ENCODE measurements around the gene ADGRV1. TPM values are rescaled to one million over a fixed set of nuclear protein-coding genes. Genes with fewer than 3 reads are reported as not detected.

Gene ADGRV1
- polyA plus RNA-seq, 3 donors from 2014 or later, result 0.43 TPM; not detected in 2

GRCh38 chr5:91160714-91161285, 602.2 kb downstream of the ADGRV1 start:
- Mint-ChIP-seq H3K4me3 (peak overlapping the region in 1 of 5 donors; percentile 10), H3K4me1 (peaks cover 31 to 37% of the 10 kb centered on the region in 2 donors), H3K27ac (peak overlapping the region in 1 of 6 donors; percentile 11), H3K27me3 (ENCODE audit: low read depth in 3 of 3) (peaks cover 2 to 9% (median 7%) of the 10 kb centered on the region in 3 donors), H3K36me3 (no peaks in the 10 kb centered on the region), H3K9me3 (no peaks in the 10 kb centered on the region)
- DNase-seq, result no peak

DNA sequence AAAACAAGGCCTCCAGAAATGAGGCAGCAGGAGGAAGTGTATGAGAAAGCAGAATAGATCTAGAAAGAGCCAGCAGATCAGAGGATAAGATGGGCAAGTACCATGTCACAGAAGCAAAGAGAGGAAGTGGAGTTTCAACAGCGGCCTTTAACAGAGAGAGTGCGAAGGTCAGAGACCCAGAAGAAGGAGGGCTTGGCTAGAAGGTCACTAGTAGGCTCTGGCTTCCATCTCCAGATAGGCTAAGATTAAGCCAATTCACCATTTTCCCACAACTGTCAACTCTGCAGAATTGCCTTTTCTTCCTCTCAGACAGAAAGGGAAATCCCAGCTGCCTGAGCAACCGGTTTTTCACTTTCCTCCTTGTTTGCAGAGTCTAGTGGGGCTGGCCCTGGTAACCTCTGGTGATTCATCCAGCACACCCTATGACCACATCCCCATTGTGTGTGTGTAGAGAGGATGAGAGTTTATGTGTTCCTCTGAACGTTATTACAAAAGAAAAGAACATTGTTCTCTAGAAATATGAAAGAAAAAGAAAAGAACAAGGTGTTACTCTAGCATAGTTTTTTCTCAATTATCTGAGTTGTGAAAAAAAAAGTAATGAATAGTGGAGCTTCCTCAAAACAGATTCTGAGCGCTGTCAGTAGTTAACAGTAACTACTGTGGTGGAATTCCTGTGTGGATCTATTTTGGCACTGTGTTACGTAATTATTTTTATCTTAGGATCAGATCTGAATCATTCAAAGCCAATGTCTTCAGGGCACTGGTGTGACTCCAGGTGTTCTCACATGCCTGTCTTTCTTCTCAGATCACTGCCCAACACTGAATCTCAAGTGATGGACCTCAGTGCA, 604.2 kb downstream of the ADGRV1 start:
- peak; percentile 70 to 76 (median 72) for DNase-seq
- peak overlapping the region; percentile 9 to 73 (median 57) for H3K4me3 Mint-ChIP-seq
- peaks cover 31 to 35% of the 10 kb centered on the region in 2 donors for H3K4me1 Mint-ChIP-seq
- no peaks in the 10 kb centered on the region for H3K9me3 Mint-ChIP-seq
- peaks cover 2 to 9% (median 8%) of the 10 kb centered on the region in 3 donors for H3K27me3 Mint-ChIP-seq (ENCODE audit: low read depth in 3 of 3)
- H3K36me3 Mint-ChIP-seq, result no peaks in the 10 kb centered on the region
- peak overlapping the region; percentile 36 to 92 (median 82) for H3K27ac Mint-ChIP-seq

GRCh38 chr5:91164424-91164823, 605.8 kb downstream of the ADGRV1 start:
- no peak overlapping the region for H3K4me3 Mint-ChIP-seq
- no peaks in the 10 kb centered on the region for H3K9me3 Mint-ChIP-seq
- DNase-seq, result no peak
- H3K27ac Mint-ChIP-seq, result peak overlapping the region in 1 of 6 donors; percentile 26
- H3K27me3 Mint-ChIP-seq (ENCODE audit: low read depth in 3 of 3), result peaks cover 2 to 9% (median 6%) of the 10 kb centered on the region in 3 donors
- no peaks in the 10 kb centered on the region for H3K36me3 Mint-ChIP-seq
- peaks cover 26 to 27% of the 10 kb centered on the region in 2 donors for H3K4me1 Mint-ChIP-seq

- Mint-ChIP-seq H3K27me3 (ENCODE audit: low read depth in 3 of 3) (peaks cover 6 to 9% (median 7%) of the 10 kb centered on the region in 3 donors), H3K9me3 (no peaks in the 10 kb centered on the region), H3K36me3 (no peaks in the 10 kb centered on the region), H3K4me3 (no peak overlapping the region), H3K4me1 (peaks cover 24 to 27% of the 10 kb centered on the region in 2 donors), H3K27ac (no peak overlapping the region)
- DNase-seq, result no peak
These were observed 607.6 kb downstream of the ADGRV1 start for GRCh38 chr5:91166059-91166807.

DNA sequence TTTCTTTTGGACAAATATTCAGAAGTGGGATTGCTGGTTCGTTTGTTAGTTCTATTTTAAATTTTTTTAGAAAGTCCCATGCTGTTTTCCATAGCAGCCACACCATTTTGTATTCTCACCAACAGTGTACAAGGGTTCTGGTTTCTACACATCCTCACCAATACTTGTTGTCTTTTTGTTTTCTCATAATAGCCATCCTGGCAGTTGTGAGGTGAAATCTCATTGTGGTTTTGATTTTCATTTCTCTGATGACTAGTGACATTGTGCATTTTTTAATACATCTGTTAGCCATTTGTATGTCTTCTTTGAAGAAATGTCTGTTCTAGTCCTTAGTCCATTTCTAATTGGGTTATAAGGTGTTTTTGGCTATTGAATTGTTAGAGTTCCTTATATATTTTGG, 610.3 kb downstream of the ADGRV1 start:
- H3K9me3 Mint-ChIP-seq, result no peaks in the 10 kb centered on the region
- peaks cover 0 to 5% (median 2%) of the 10 kb centered on the region in 3 donors for H3K27me3 Mint-ChIP-seq (ENCODE audit: low read depth in 3 of 3)
- H3K36me3 Mint-ChIP-seq, result no peaks in the 10 kb centered on the region
- no peak overlapping the region for H3K27ac Mint-ChIP-seq
- peaks cover under 1% of the 10 kb centered on the region in 2 donors for H3K4me1 Mint-ChIP-seq
- H3K4me3 Mint-ChIP-seq, result no peak overlapping the region
- DNase-seq, result no peak

DNA sequence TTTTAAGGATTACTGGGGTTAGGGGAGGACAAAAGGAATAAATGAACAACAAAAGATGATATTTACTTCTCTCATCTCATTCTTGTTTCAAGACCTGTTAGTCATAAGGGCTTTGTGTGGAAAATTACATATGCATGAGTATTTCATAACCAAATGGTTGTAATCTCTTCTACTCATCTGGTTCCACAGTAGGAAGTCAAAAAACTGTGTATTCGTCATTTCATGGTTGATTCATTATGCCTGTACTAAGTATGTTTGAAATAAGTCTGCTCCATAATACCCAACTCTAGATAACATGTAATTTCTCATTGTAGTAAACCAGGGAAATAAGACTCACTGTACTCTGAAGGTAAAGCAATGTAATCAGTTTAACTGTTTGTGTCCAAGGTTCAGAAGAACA, 611.7 kb downstream of the ADGRV1 start:
- no peak overlapping the region for H3K27ac Mint-ChIP-seq
- no peak overlapping the region for H3K4me3 Mint-ChIP-seq
- H3K4me1 Mint-ChIP-seq, result peaks cover 0 to 1% of the 10 kb centered on the region in 2 donors
- H3K36me3 Mint-ChIP-seq, result no peaks in the 10 kb centered on the region
- peaks cover 0 to 5% (median 2%) of the 10 kb centered on the region in 3 donors for H3K27me3 Mint-ChIP-seq (ENCODE audit: low read depth in 3 of 3)
- no peak for DNase-seq
- H3K9me3 Mint-ChIP-seq, result no peaks in the 10 kb centered on the region

DNA sequence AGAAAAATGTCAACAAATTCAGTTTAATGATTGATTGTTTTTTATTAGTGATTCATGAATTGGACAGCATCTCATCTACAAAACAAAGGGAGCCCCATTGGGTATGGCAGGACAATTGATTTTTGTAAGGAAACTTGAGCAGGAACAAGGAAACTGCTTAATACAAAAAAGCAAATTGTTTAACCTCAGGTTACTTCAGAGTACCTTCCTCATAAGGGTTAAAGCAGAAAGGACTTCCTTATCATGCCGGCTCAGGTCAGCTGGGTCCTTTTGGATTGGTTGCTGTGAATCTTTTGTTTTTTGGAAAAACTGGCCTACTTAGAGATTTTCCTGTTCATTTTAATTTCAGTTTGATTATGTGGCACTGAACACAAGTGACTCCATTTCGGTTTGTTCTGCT, 612.7 kb downstream of the ADGRV1 start:
- Mint-ChIP-seq H3K27me3 (ENCODE audit: low read depth in 3 of 3) (peaks cover 0 to 5% (median 2%) of the 10 kb centered on the region in 3 donors), H3K36me3 (no peaks in the 10 kb centered on the region), H3K4me3 (no peak overlapping the region), H3K4me1 (peaks cover 6 to 12% of the 10 kb centered on the region in 2 donors), H3K9me3 (no peaks in the 10 kb centered on the region), H3K27ac (no peak overlapping the region)
- DNase-seq, result no peak

- H3K4me3 Mint-ChIP-seq, result no peak overlapping the region
- H3K36me3 Mint-ChIP-seq, result no peaks in the 10 kb centered on the region
- no peak for DNase-seq
- H3K27ac Mint-ChIP-seq, result no peak overlapping the region
- H3K4me1 Mint-ChIP-seq, result peaks cover 7 to 19% of the 10 kb centered on the region in 2 donors
- peaks cover 2 to 5% (median 2%) of the 10 kb centered on the region in 3 donors for H3K27me3 Mint-ChIP-seq (ENCODE audit: low read depth in 3 of 3)
- no peaks in the 10 kb centered on the region for H3K9me3 Mint-ChIP-seq
These were observed 615.8 kb downstream of the ADGRV1 start for GRCh38 chr5:91174396-91174795.

- H3K4me1 Mint-ChIP-seq, result peaks cover 7 to 19% of the 10 kb centered on the region in 2 donors
- H3K27me3 Mint-ChIP-seq (ENCODE audit: low read depth in 3 of 3), result peaks cover 0 to 2% (median 2%) of the 10 kb centered on the region in 3 donors
- H3K36me3 Mint-ChIP-seq, result no peaks in the 10 kb centered on the region
- H3K9me3 Mint-ChIP-seq, result peaks cover 0 to 1% (median 0%) of the 10 kb centered on the region in 6 donors
- peak in 1 of 3 donors; percentile 7 for DNase-seq
- H3K27ac Mint-ChIP-seq, result no peak overlapping the region
- H3K4me3 Mint-ChIP-seq, result peak overlapping the region in 1 of 5 donors; percentile 60
These were observed 617.1 kb downstream of the ADGRV1 start for GRCh38 chr5:91175708-91176107.

DNA sequence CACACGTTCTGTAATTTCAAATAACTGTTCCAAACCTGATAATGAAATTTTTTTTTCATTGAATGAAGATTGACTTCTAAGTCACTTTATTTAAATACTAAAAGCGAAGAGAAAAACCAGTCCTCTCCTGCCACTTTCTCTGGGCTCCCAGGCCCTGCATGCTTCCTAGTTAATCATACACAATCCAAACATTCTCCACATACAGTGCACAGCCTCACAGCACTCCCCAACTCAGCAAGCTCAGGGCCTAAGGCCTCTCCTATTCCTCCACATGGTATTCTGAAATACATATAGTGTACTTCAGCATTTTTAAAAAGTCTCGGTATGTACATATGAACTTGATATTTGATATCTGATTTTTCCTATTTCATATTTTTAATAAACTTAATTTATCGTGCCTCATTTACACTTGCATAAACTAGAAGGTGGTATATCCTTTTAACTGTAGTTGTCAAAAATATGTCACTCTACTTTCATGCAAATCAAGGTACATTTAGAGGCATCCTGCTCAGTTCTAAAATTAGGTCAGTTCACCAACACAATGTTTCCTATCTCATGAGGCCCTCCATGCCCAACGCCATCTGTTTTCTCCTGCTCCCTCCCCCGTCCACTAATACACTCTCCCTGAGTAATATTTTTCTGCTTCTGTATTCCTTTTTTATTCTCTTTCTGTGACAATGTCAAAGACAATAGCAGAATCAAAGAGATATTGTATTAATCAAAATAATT, 617.9 kb downstream of the ADGRV1 start:
- peaks cover 0 to 4% (median 4%) of the 10 kb centered on the region in 3 donors for H3K27me3 Mint-ChIP-seq (ENCODE audit: low read depth in 3 of 3)
- no peaks in the 10 kb centered on the region for H3K36me3 Mint-ChIP-seq
- H3K4me3 Mint-ChIP-seq, result peak overlapping the region in 1 of 5 donors; percentile 51
- peak overlapping the region in 1 of 6 donors; percentile 57 for H3K27ac Mint-ChIP-seq
- no peak for DNase-seq
- H3K4me1 Mint-ChIP-seq, result peaks cover 7 to 19% of the 10 kb centered on the region in 2 donors
- peaks cover 0 to 1% (median 0%) of the 10 kb centered on the region in 6 donors for H3K9me3 Mint-ChIP-seq

DNA sequence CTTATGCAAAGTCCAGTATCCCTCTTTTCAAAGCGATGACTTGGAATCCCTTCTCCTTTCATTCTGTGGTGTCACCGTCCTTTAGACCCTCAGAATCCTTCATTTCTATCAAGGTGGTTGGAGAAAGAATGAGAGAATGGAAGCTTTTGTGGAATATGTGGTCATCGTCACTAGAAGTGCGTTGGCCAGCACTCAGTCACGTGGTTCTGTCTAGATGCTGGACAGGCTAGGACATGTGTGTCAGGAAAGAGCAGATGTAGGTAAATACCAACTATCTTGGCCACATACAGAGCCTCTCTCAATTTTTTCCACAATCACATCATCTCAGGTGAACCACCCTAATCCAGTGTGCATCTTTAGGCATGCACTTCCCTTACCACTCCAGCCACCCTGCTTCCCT, 618.5 kb downstream of the ADGRV1 start:
- DNase-seq, result no peak
- H3K36me3 Mint-ChIP-seq, result no peaks in the 10 kb centered on the region
- H3K27me3 Mint-ChIP-seq (ENCODE audit: low read depth in 3 of 3), result peaks cover 0 to 4% (median 4%) of the 10 kb centered on the region in 3 donors
- H3K9me3 Mint-ChIP-seq, result peaks cover 0 to 1% (median 0%) of the 10 kb centered on the region in 6 donors
- H3K27ac Mint-ChIP-seq, result no peak overlapping the region
- peaks cover 7 to 19% of the 10 kb centered on the region in 2 donors for H3K4me1 Mint-ChIP-seq
- H3K4me3 Mint-ChIP-seq, result no peak overlapping the region

DNA sequence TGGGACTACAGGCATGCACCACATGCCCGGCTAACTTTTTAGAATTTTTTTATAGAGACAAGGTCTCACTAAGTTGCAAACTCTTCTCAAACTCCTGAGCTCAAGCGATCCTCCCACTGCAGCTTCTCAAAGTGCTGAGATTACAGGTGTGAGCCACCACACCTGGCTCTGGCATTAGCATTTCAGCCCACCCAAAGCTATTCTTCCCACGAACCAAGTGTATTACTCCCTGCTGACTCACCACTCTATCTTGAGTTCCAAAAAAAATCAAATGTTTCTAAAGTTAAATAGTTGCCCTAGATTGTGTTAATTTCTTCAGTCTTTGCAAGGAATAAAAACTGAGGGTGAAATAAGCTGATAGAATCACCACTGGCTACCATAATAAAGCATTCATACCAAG, 619.0 kb downstream of the ADGRV1 start:
- Mint-ChIP-seq H3K4me3 (no peak overlapping the region), H3K27me3 (ENCODE audit: low read depth in 3 of 3) (peaks cover 0 to 4% (median 4%) of the 10 kb centered on the region in 3 donors), H3K4me1 (peaks cover 7 to 20% of the 10 kb centered on the region in 2 donors), H3K9me3 (peaks cover 0 to 1% (median 0%) of the 10 kb centered on the region in 6 donors), H3K36me3 (no peaks in the 10 kb centered on the region), H3K27ac (no peak overlapping the region)
- no peak for DNase-seq

DNA sequence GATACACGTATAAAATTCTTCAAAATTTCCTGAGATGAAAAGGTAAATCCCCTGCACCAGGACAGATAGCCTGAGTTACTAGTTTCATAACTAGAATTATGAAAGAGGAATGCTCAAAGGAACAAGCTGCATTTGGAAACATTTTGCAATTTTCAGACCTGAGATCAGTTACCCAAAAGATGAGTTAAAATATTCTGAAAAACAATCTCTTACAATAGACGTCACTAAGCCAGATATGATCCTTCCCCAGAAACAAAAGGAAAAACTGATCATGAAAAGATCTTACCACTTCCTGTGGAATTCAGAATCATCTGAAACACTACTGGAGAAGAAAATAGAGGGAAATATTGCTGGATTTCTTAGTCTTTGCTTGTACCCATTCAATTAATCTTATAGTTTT, 619.9 kb downstream of the ADGRV1 start:
- Mint-ChIP-seq H3K27me3 (ENCODE audit: low read depth in 3 of 3) (peaks cover 0 to 4% (median 4%) of the 10 kb centered on the region in 3 donors), H3K9me3 (peaks cover 0 to 1% (median 0%) of the 10 kb centered on the region in 6 donors), H3K4me1 (peaks cover 11 to 27% of the 10 kb centered on the region in 2 donors), H3K4me3 (no peak overlapping the region), H3K36me3 (no peaks in the 10 kb centered on the region), H3K27ac (no peak overlapping the region)
- DNase-seq, result no peak

Data from immature natural killer cell (primary cell).